GM21529 (cell line): ENCODE results near the gene CMTR1.

Experiments
- ATAC-seq: cut with Tn5 transposase; IDR thresholded peaks from one replicate; pipeline ENCODE4 v1.9.1; 2021; ENCODE audit not compliant: unreplicated experiment

The CMTR1 gene

DNA sequence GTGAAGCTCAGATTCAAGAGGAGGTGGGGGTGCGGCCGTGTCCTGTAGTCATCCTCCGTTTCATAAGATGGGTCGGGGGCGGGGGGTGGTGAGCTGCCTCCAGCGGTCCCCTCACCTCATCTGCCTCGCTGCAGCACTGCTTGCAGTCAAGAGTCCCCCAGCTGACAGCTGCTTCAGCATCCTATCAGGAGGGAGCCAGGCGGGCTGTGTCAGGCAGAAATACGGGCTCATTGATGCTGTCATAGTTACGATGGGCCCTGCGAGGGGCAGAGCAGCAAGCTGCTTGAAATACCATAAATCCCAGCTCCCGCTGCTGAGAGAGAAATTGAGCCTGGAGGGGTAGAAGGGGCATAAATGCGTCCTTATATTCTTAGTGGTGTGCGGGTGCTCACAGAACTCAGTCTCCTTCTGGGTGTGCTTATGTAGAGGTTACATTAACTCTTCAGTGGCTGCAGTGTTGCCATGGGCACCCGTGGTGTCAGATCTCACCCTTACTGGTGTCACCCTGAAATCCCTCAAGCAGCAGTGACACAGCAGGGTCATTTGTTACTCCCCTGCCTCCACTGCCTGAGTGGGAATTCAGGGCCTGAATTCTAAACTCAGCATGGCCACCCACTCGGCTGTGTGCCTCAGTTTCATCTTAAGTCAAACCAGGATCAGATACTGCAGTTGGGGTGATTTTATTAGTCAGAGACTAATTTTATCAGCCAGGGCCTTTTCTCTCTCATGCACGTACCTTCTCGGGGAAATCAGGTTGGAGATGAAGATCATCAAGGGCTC lies 44.8 kb downstream of the CMTR1 start:
- ATAC-seq, result no peak

DNA sequence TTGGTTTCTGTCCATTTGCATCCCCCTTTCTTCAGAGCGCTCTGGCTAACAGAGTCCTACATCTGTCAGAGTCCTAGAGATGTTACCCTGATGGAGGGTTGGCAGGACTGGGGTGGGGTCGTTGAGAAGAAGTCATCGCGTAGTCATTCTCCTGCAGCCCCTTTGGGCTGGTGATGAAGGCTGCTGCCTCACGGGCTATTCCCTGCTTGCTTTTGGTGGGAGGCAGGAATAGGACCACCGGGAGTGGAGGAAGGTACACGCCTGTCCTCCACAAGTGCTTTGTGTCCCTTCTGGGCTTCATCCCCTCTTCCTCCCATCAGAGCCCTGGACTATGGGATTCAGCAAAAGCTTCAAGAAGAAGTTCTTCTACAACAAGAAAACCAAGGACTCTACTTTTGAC lies 45.8 kb downstream of the CMTR1 start:
- no peak for ATAC-seq

DNA sequence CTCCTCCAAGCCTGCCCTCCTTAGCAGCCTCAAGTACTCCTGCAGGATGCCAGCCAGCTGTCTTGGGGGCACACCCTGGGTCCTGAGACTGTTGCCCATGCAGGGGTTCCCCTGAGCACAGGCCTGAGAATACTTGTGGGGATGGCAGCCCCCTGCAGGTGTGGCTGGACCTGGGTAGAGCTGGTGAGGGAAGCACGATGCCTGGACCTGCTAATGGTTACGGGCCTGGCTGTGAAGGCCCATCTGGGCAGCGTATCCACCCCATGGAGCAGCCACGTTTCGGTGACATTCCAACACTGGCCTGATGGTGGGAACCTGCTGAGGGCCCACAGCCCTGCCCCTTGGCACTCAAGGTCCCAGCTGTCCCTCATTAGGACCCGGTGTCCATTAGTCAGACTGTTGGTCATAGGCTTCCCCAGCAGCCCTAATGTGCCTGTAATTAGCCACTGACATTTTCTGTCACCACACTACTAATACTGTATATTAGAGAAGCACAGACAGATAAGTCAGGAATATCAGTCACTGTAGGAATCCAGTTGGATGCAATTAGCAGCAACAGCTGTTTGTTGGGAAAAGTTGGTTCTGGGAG lies 46.3 kb downstream of the CMTR1 start:
- no peak for ATAC-seq

DNA sequence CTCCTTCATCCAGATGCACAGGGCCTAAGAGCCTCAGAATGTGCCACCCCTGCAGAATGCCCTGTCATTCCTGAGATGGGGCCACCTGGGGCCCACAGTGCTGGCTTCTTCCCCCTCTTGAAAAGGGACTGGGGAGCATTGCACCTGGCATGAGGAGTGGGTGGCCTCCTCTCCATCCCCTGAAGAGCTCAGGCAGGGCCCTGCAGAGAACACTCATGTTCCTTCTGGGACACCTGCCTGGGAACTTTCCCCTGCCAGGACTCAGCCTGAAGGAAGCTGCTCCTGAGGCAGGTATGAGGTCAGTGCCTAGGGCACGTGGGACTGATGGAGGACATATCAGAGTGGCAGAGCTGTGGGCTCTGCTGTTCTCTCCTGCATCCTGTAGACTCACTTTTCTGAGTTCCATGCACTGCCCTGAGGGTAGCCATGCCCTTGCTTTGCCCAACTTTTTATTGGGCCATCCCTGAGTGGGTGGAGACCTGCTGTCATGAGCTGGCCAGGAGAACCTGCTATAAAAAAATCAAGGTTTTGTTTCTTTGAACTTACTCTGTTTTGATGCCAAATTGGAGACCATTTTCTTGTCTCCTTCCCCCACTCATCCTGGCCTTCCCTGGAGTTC lies 47.2 kb downstream of the CMTR1 start:
- no peak for ATAC-seq

DNA sequence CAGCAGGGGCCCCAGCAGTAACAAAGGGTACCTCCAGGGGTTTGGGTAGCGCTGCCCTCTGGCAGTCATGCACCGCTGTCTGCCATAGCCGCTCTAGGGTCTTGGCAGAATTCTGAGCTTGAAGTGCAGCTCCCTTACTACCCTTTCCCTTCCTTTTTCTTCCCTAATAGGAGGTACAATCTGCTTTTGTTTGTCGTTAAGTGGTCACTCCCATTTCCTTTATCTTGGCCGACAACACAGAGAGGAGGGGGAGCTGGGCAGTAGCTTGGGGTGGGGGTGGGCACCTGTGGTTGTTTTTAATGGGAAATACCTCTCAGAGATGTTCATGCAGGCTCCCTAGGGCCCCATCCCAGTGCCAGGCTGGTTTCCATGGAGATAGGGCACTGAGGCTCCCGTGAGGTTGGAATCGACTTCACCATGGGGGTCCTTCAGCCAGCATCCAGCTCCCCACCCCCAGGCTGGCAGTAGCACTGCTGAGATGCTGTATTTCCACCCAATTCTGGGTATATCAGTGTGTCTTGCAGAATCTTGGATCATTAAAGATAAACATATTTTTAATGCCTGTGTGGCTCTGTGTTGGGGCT lies 48.0 kb downstream of the CMTR1 start:
- ATAC-seq, result no peak

DNA sequence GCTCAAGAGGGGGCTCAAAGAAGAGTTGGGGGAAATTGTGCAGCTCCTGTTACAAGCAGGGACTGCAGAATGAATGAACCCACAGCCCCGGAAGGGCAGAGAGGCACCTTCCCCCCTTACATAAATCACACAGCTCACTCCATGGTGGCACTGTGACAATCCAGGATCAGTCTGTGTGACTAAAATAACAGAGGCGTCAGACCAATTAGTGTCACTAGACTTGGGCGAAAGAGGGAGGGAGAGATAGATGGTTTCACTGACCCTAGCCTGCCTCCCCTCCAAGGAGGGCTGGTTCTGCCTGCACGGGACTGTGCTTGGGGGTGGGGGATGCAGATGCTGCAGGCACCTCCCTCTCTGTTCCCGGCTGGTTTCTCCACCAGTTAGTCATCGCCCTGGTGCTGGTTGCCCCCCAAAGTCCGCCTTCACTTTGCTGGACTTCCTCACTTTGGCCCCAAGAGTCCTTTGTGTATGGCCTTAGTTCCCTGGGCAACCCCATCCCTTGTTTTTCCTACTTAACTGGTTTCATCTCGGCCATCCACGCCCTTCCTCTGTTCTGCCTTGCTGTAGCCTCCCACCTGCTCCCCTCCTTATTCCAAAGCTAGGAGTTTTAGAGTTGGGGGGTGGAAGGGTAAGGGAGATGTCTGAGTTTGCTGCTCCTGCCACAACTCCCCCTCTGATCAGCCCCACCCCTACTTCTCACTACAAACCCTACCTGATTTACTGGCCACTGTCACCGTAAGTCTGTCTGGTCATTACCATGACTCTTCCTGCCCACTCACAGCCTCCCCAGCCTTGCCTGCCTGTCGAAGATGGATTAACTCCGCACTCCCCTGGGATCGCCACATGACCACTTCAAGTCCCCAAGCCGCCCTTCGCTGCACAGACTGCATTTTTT lies 48.9 kb downstream of the CMTR1 start:
- no peak for ATAC-seq

DNA sequence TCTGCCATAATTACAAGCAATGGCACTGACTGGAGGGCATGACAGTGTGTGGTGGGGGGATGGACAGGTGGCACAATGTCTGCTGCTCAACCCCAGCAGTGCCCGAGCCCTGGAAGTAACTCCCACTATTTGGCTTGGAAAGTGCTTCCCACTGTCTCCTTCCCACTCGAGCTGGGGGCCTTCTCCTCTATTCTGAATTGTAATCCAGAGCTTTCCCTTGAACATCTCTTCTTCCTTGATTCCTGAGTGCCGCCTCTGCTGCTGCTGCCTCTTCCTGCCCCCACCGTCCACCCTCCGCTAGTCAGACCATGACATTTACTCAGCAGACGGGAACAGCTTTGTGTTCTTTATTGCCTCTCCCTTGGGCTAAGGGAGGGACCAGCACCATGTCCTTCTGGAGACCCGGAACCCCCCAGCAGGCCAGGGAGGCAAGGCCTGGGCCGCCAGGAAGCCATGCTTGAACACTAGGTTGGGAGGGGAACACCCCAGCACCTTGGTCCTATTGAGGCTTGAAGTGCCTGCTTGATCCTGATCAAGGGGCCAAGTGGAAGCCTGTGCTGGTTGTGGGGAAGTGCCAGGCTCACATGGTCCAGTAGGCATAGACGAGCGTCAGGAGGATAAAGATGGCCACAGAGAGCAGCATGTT lies 49.7 kb downstream of the CMTR1 start:
- ATAC-seq, result no peak

DNA sequence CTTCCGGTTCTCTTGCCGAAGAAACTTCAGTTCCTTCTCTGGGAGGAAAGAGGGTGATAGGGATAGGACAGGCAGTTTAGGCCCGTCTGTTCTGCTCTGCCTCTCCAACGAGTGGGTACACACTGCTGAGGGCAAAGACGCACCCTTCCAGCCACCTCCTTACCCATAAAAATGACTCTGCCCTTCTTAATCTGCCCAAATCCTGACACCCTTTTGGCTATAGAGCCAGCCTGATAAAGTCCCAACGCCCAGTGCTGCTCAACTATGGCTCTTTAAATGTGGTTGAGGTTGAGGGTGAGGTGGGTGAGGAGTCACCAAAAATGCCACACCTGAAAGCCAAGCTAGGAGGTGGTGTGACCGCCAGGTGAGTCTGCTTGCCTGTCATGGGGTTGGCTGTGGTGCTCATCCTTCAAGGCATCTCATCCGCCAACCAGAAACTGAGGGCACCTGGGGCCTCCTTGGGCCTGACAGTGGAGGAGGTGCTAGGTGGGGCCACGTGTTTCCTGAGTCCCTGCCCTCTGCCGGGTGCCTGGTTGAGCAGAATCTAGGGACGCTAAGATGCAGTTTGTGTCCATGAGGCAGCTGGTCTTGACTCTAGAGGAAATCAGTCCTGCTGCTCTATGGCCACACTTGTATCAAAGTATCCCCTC lies 50.4 kb downstream of the CMTR1 start:
- ATAC-seq, result no peak

DNA sequence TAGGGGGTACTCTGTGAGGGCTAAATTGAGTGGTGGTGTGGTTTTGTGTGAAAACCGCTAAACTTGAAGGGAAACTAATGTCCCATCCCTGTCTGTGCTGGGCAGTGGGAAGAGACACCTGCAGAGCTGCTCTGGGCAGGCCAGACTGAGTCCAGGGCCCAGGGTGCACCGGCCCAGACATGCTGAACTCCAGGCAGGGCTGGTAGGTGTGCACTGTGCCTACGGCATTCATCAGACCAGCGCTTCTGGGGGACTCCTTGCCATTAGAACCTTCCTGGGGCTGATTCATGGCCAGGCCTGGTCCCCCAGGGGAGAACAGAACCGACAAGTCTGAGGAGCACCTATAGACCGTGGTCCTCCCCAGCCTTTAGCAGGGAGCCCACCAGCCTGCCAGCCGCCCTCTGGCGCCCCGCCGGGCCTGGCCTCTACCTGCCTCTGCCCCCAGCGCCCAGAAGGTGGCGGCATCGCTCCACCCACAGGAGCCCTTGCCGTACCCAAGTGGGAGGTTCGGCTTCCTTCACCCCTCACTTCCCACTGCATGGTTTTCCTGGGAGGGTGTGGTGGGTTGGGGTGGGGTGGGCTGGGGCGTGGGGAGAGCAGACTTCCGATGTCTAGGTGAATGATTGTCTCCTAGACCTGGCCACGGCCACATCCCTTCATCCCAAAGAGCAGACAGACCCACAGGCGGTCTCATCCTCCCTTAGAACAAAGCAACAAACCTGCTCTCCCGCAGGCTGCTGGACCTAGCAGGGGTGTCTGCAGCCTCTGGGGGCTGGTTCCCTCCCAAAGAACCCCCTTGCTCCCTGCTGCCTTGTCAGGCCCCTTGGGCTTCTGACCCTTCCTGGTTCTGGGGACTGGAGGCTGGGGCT lies 51.1 kb downstream of the CMTR1 start:
- no peak for ATAC-seq

DNA sequence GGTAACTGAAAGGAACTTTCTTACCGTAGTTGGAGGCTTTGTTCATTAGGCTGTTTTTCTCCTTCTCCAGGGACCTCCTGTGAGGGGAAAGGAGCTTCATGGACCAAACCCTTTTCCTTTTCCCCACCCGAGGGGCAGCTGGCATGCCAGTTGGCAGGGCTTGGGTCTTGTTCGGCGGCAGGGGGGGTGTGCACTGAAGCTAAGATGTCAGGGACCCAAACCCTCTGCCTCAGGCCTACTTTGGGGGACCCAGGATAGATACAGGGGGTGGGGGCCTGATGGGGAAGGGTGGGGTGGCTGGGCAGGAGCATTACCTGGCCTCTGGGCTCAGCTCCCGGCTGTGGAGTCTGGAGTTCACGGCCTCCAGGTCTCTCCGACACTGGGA lies 51.8 kb downstream of the CMTR1 start:
- ATAC-seq, result no peak

DNA sequence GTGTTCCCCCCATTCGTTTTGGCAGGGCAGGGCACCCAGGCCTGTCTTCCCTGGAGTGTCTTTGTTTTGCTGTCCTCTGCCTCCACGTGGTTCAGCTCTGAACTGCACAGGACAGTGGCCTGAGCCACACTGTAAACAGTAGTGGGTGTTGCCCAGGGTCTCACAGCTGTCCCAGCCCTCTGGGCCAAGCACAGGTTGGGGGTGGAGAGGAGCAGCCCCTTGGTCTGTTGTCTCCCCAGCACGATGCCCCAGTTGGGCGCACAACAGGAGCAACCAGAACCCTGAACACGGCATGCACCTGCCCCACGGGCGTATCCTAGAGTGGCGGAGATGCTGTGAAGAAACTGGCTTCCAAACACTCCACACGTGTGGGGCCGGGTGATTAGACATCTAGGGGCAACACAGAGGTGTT lies 52.3 kb downstream of the CMTR1 start:
- no peak for ATAC-seq

DNA sequence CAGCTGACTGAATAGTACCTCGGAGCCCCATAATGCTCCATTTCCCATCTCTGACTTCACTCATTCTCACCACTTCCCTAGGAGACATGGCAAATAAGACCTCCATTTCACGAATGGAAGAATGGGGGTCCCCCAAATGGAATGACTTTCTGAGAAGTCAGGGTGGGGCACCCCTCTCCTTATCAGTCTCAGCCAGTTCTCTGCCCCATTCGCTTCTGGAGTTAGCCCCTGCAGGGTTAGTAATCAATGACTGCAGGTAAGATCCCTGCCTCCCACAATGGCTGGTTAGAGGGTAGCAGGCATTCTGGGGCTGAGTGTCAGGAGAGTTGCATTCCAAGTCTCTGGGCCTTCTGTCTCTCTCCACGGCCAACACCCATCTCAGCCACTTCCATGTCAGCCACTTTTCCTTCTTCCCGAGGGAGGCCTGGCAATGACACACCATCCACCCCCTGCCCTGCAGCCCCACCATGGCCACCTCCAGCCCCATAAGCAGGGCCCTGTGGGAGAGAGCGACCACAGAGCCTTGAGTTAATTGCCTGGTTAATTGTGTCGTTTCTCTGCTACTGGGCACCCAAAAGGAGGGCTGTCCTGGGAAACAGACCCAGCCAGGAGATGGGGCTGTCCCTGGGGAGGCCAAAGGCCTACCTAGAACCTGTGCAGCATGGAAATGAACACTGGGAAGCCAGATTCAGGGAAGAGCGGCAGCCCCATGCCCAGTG lies 53.3 kb downstream of the CMTR1 start:
- no peak for ATAC-seq

DNA sequence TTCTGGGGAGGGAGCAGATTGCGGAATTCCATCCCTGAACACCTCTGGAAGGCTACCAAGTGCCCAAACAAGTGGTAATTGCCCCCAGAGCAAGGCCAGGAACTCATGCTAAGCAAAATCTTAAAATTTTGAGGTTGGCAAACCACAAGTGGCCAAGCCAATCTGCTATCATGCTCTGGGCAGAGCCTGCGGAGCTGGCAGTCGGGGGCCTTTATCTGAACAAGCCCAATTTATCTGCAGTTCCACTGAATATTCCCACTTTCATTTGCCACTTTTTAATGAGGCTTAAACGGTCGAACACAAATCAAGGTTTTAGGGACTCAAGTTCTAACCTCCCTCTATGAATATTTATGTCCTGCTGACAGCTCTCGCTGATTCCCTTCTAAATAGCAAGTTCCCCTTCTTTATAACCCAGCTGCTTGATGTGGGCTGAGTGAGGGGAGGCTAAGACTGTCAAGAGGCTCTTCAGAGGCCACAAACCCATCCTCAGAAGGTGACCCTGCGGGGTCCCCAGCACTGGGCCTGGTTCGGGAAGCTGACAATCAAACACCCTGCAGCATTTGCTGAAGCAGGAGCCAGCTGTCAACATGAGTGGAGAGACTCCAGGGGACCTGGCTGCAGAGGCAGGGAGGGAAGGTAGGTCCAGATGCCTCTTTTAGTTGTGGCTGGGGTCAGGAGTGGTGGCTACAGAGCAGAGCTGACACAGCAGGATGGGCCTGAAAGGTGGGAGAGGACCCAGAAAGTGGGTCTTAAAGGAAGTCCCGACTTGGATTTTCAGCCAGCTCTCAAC lies 54.8 kb downstream of the CMTR1 start:
- ATAC-seq, result no peak

DNA sequence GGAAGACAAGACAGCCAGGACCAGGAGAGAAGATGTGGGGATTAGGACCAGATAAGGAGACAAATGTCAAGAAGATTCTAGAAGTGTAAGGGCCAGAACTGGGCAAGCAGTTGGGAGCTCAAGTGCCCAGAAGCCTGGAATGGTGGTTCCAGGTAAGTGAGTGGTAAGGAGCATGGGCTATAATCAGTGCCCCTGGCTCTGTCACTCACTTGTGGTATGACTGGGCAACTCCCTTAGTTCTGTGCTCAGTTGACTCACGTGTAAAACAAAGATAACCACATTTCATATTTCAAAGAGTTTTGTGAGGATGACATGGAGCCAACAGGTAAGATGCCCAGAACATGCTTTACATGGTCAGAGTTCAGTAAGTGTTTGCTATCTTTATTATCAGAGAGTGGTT lies 55.5 kb downstream of the CMTR1 start:
- no peak for ATAC-seq

DNA sequence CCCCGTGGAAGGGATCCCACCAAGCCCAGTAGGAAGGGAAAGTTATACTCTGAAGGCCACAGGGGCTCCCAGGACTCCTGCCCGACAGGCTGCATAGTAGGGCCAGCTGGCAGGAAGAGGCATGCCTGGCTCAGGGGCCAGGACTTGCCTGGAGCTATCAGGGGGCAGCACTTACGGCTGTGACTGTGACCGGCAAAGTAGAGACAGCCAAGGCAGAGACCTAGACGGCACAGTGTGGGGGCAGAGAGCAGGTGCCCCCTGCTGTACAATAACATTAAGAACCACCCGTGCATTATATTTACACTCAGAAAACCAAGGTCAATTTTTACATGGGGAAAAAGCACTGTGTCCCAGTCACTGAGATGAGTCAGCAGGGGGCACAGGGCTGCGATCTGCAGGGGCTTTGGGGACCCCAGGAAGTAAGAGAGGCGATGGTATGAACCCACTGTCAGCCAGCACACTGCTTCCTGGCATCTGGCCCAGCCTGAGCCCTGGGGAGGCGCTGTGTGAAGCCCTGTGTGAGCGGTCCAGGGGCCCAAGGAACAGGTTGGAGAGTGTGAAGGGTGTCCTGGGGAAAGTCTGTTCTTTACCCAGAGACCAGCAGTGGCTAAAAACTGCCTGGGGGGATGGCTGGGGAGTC lies 56.8 kb downstream of the CMTR1 start:
- ATAC-seq, result no peak

DNA sequence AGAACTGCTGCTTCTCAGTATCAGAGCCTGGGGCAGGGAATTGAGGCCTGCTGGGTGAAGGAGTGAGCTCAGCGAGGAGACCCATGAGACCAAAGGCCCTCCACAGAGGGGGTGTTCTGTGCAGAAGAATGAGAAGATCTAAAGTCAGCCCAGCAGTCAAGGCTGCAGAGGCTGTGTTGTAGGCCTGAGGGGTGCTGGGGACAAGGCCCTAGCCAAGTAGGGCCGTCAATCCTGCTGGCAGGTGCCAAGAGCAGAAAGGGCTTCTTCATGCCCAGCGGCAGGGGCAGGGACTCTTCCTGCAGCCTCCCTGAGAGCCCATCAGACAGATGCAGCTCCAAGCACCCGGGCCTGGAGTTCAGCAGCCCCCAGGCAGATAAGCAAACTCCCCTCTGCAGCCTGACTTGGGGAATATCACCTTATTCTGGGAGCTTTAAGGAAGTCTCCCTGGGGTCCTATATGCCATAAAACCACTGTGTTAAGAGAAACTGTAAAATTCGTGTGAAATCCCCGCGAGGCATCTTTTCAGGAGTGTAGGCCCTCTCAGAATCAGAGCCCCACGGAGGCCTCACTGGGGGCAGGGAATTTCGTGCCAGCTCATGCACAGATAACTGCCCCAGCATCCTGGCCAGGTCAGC lies 57.6 kb downstream of the CMTR1 start:
- ATAC-seq, result no peak
